Measurements from ENCODE around the gene TWNK. TPM values are rescaled to one million over a fixed set of nuclear protein-coding genes. Genes with fewer than 3 reads are reported as not detected.

TWNK gene
- total RNA-seq, 1 donor from 2014 or later: 7.3 TPM

- no peaks in the 10 kb centered on the region for H3K36me3 ChIP-seq
- H3K9me3 ChIP-seq (replicated peaks): no peaks in the 10 kb centered on the region
- peaks cover 22% of the 10 kb centered on the region for H3K27me3 ChIP-seq (ENCODE audit: low read depth)
- H3K27ac ChIP-seq (replicated peaks): no peak overlapping the region
- peaks cover 11% of the 10 kb centered on the region for H3K4me1 ChIP-seq
- no peak for DNase-seq
- H3K4me3 ChIP-seq: no peak overlapping the region
- no peak for TF ChIP-seq CTCF (IDR thresholded peaks at IDR 0.05; ENCODE audit: borderline replicate concordance)
- intact Hi-C loops (cut with micrococcal nuclease): no loop called here
Measured at GRCh38 chr10:101022967-101023705, 35.8 kb downstream of the TWNK start.

- Histone ChIP-seq H3K27me3 (ENCODE audit: low read depth) (peaks cover 3% of the 10 kb centered on the region), H3K9me3 (replicated peaks) (no peaks in the 10 kb centered on the region), H3K4me1 (peaks cover 21% of the 10 kb centered on the region), H3K27ac (replicated peaks) (no peak overlapping the region), H3K36me3 (no peaks in the 10 kb centered on the region), H3K4me3 (no peak overlapping the region)
- DNase-seq: no peak
- no peak for TF ChIP-seq CTCF (IDR thresholded peaks at IDR 0.05; ENCODE audit: borderline replicate concordance)
- intact Hi-C loops (cut with micrococcal nuclease): no loop called here
Measured at GRCh38 chr10:101027106-101027720, 39.9 kb downstream of the TWNK start.

- H3K27ac ChIP-seq (replicated peaks): no peak overlapping the region
- H3K4me1 ChIP-seq: peaks cover 36% of the 10 kb centered on the region
- H3K9me3 ChIP-seq (replicated peaks): no peaks in the 10 kb centered on the region
- no peaks in the 10 kb centered on the region for H3K36me3 ChIP-seq
- H3K4me3 ChIP-seq: no peak overlapping the region
- DNase-seq: no peak
- no peak for TF ChIP-seq CTCF (IDR thresholded peaks at IDR 0.05; ENCODE audit: borderline replicate concordance)
- intact Hi-C loops (cut with micrococcal nuclease): no loop called here
- peaks cover 3% of the 10 kb centered on the region for H3K27me3 ChIP-seq (ENCODE audit: low read depth)
Measured at GRCh38 chr10:101028446-101029337, 41.3 kb downstream of the TWNK start.

- Histone ChIP-seq H3K4me1 (peaks cover 40% of the 10 kb centered on the region), H3K36me3 (peaks cover 3% of the 10 kb centered on the region), H3K4me3 (no peak overlapping the region), H3K27me3 (ENCODE audit: low read depth) (peaks cover 3% of the 10 kb centered on the region), H3K27ac (replicated peaks) (no peak overlapping the region), H3K9me3 (replicated peaks) (no peaks in the 10 kb centered on the region)
- TF ChIP-seq CTCF (IDR thresholded peaks at IDR 0.05; ENCODE audit: borderline replicate concordance): no peak
- no peak for DNase-seq
- intact Hi-C loops (cut with micrococcal nuclease): no loop called here
Measured at GRCh38 chr10:101029520-101030295, 42.4 kb downstream of the TWNK start.

All from left ventricle myocardium inferior (tissue), 1 donor.